Measurements from ENCODE around the gene NFIA. TPM values are rescaled to one million over a fixed set of nuclear protein-coding genes. Genes with fewer than 3 reads are reported as not detected.

The NFIA gene
- total RNA-seq, 1 experiment from 2014 or later: 38.6 TPM

- intact Hi-C loops (cut with micrococcal nuclease; ENCODE audit: unreplicated experiment): no loop called here
- Mint-ChIP-seq H3K27ac (ENCODE audit: unreplicated experiment) (no peak overlapping the region), H3K4me1 (ENCODE audit: low read depth, unreplicated experiment) (peaks cover 18% of the 10 kb centered on the region), H3K27me3 (ENCODE audit: unreplicated experiment) (no peaks in the 10 kb centered on the region), H3K9me3 (ENCODE audit: low read depth, unreplicated experiment) (no peaks in the 10 kb centered on the region), H3K36me3 (ENCODE audit: insufficient read depth, unreplicated experiment) (no peaks in the 10 kb centered on the region), H3K4me3 (ENCODE audit: low read depth, unreplicated experiment) (no peak overlapping the region)
- DNase-seq: no peak
- TF ChIP-seq CTCF (IDR thresholded peaks at IDR 0.05; ENCODE audit: unreplicated experiment): no peak
- no TSS peak for BruUV-seq (replicated peaks)
- CTCF ChIA-PET: interaction anchor here (0.7 kb wide), 1 partner anchor 1963 kb away, joined by 3 read pairs; no protein-coding TSS in a partner anchor
These were observed 81.0 kb downstream of the NFIA start for GRCh38 chr1:61163355-61163754.

- Mint-ChIP-seq H3K4me3 (ENCODE audit: low read depth, unreplicated experiment) (no peak overlapping the region), H3K9me3 (ENCODE audit: low read depth, unreplicated experiment) (no peaks in the 10 kb centered on the region), H3K27ac (ENCODE audit: unreplicated experiment) (no peak overlapping the region), H3K36me3 (ENCODE audit: insufficient read depth, unreplicated experiment) (no peaks in the 10 kb centered on the region), H3K4me1 (ENCODE audit: low read depth, unreplicated experiment) (peaks cover 22% of the 10 kb centered on the region), H3K27me3 (ENCODE audit: unreplicated experiment) (no peaks in the 10 kb centered on the region)
- CTCF ChIA-PET: no interaction called here
- intact Hi-C loops (cut with micrococcal nuclease; ENCODE audit: unreplicated experiment): no loop called here
- no TSS peak for BruUV-seq (replicated peaks)
- DNase-seq: no peak
- no peak for TF ChIP-seq CTCF (IDR thresholded peaks at IDR 0.05; ENCODE audit: unreplicated experiment)
These were observed 83.0 kb downstream of the NFIA start for GRCh38 chr1:61165402-61165801.

- DNase-seq: no peak
- TF ChIP-seq CTCF (IDR thresholded peaks at IDR 0.05; ENCODE audit: unreplicated experiment): no peak
- H3K9me3 Mint-ChIP-seq (ENCODE audit: low read depth, unreplicated experiment): no peaks in the 10 kb centered on the region
- H3K4me1 Mint-ChIP-seq (ENCODE audit: low read depth, unreplicated experiment): peaks cover 22% of the 10 kb centered on the region
- H3K36me3 Mint-ChIP-seq (ENCODE audit: insufficient read depth, unreplicated experiment): no peaks in the 10 kb centered on the region
- CTCF ChIA-PET: interaction anchor here (1.9 kb wide), 1 partner anchor 10 kb away, joined by 4 read pairs; no protein-coding TSS in a partner anchor
- H3K27ac Mint-ChIP-seq (ENCODE audit: unreplicated experiment): no peak overlapping the region
- no TSS peak for BruUV-seq (replicated peaks)
- intact Hi-C loops (cut with micrococcal nuclease; ENCODE audit: unreplicated experiment): no loop called here
- H3K4me3 Mint-ChIP-seq (ENCODE audit: low read depth, unreplicated experiment): no peak overlapping the region
- no peaks in the 10 kb centered on the region for H3K27me3 Mint-ChIP-seq (ENCODE audit: unreplicated experiment)
These were observed 84.9 kb downstream of the NFIA start for GRCh38 chr1:61167309-61167708.

GRCh38 chr1:61169045-61169444 is 86.7 kb downstream of the NFIA start:
- no peak for TF ChIP-seq CTCF (IDR thresholded peaks at IDR 0.05; ENCODE audit: unreplicated experiment)
- CTCF ChIA-PET: interaction anchor here (1.9 kb wide), 1 partner anchor 11 kb away, joined by 4 read pairs; no protein-coding TSS in a partner anchor
- no peak for DNase-seq
- no peaks in the 10 kb centered on the region for H3K27me3 Mint-ChIP-seq (ENCODE audit: unreplicated experiment)
- H3K36me3 Mint-ChIP-seq (ENCODE audit: insufficient read depth, unreplicated experiment): no peaks in the 10 kb centered on the region
- H3K9me3 Mint-ChIP-seq (ENCODE audit: low read depth, unreplicated experiment): no peaks in the 10 kb centered on the region
- intact Hi-C loops (cut with micrococcal nuclease; ENCODE audit: unreplicated experiment): no loop called here
- peak overlapping the region; percentile 65 for H3K27ac Mint-ChIP-seq (ENCODE audit: unreplicated experiment)
- peaks cover 24% of the 10 kb centered on the region for H3K4me1 Mint-ChIP-seq (ENCODE audit: low read depth, unreplicated experiment)
- no peak overlapping the region for H3K4me3 Mint-ChIP-seq (ENCODE audit: low read depth, unreplicated experiment)
- no TSS peak for BruUV-seq (replicated peaks)

Data from Calu3 (cell line).